GM18502 (cell line): ENCODE results near the gene VIPR2.

ENCODE experiments used
- ATAC-seq: cut with Tn5 transposase; IDR thresholded peaks from one replicate; pipeline ENCODE4 v1.9.1; 2021; ENCODE audit warnings: mild to moderate bottlenecking; ENCODE audit not compliant: unreplicated experiment, poor library complexity

VIPR2 gene

DNA sequence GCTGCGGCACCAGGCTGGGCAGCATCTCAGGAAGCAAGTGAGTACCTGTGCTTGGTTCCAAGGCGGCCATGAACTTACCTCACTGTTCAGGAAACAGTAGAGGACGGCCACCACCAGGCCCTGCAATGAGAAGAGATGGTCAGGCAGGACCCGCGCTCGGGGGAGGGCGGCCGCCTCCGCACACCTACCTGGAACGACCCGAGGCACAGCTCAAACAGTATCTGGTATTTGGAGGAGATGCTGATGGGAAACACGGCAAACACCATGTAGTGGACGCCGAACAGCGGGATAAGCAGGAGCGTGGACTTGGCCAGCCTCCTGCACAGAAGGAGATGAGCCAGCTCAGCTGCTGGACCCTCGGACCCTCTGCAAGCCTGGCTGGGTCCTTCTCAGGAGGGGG, 112.9 kb downstream of the VIPR2 start:
- no peak for ATAC-seq

- no peak for ATAC-seq
Measured at GRCh38 chr7:159031135-159031701, 113.4 kb downstream of the VIPR2 start.

- ATAC-seq, result no peak
Measured at GRCh38 chr7:159030490-159031134, 114.1 kb downstream of the VIPR2 start.

- no peak for ATAC-seq
Measured at GRCh38 chr7:159028508-159029401, 115.9 kb downstream of the VIPR2 start.

GRCh38 chr7:159027789-159028507, 116.7 kb downstream of the VIPR2 start:
- no peak for ATAC-seq

DNA sequence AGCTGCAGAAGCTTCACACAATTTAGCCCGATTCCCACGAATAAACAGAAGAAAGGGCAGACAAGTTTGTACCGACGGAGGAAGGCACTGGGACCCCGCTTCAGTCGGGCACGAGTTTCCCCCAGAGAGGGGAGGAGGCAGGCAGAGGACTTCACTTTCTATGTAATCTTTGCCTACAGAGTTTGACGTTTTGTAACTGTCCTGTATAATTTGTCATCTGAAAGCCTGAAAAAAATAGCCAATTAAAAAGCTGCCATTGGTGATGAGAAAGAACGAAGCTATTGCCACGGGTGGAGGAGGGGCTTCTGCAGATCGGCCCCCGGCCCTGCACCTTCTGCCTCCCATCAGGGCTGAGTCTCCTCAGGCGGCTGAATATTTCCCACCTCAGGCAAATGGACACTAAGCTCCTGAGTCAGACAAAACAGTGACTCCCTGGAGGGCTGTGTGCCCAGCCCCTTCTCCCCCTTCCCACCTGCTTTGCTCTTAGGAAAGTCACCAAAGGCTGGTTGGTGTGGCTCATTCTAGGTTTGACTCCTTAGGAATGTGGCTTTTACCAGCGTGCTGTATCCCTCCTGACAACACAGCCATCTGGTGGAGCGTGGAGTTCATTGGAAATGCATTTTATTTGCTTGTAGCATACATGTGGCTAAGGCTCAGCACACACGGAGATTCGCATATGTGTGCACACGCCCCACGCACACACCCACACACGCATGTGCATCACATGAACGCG, 117.4 kb downstream of the VIPR2 start:
- no peak for ATAC-seq

DNA sequence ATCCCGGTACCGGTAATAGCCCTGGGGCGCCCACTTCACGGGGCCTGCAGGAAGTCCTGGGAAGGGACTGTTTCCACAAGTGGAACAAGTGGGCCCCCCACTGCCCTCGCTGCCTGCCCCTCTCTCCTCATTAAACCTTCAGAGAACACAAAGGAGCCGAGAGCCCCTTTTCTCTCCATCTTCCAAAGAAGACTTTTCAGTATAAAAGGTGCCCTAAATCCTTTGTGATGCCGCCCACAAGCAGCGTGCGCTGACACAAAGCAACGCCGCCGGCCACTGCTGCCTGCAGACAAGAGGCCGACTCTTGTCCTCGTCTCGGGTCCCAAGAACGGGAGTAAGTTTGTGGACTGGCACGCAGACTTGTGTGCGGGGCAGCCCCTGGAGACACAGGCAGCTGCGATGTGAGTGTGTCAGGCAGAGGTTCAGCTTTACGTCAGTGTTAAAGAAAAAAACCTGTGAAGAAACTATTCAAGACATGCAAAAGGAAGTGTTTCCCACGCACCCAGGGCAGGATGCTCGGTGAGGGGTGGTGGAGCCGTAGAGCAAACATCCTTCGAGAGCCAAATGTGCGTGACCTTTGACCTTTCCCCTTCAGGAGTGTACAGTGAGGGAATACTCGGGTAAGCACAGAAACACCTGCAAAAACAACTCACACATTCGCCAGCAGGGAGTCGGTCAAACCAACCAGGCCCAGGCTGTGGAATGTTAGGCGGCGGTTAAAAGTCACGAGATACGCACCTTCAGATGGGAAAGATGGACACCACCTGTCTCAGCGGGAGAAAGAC, 118.2 kb downstream of the VIPR2 start:
- ATAC-seq, result no peak

GRCh38 chr7:159025161-159025779, 119.4 kb downstream of the VIPR2 start:
- no peak for ATAC-seq

DNA sequence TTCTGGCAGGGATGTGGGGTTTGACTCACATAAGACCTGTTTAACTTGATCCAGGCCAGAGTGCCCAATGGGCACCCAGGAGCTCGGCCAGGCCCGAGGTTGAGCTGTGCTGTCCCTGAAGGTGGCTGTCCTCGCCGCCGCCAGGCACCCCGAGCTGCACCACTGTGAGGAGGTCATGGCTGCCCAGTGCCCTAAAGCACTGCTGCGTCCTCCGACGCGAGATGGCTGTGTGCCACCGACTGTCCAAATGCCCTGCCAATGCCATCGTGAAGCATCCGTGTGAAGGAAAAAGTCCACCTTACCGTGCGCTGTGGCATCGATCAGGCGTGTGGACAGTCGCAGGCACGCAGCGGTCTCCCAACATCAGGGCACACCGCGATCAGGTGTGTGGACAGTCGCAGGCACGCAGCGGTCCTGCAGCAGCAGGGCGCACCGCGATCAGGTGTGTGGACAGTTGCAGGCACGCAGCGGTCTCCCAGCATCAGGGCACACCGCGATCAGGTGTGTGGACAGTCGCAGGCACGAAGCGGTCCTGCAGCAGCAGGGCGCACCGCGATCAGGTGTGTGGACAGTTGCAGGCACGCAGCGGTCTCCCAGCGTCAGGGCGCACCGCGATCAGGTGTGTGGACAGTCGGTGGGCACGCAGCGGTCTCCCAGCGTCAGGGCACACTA, 120.3 kb downstream of the VIPR2 start:
- no peak for ATAC-seq

GRCh38 chr7:159023746-159024145, 120.9 kb downstream of the VIPR2 start:
- no peak for ATAC-seq

DNA sequence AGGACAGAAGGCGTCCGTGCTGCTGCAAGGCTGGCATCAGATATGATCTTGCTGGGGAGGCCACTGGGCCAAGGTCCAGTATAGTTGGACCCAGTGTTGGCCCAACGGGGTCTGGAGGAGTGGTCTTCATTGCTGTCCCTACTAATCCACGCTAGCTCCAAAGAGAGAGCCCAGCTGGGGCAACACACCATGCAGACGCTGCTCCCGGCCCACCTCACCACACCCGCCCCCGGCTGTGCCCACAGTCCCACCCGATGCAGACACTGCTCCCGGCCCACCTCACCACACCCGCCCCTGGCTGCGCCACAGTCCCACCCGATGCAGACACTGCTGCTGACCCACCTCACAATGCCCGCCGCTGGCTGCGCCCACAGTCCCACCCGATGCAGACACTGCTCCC, 121.5 kb downstream of the VIPR2 start:
- no peak for ATAC-seq

DNA sequence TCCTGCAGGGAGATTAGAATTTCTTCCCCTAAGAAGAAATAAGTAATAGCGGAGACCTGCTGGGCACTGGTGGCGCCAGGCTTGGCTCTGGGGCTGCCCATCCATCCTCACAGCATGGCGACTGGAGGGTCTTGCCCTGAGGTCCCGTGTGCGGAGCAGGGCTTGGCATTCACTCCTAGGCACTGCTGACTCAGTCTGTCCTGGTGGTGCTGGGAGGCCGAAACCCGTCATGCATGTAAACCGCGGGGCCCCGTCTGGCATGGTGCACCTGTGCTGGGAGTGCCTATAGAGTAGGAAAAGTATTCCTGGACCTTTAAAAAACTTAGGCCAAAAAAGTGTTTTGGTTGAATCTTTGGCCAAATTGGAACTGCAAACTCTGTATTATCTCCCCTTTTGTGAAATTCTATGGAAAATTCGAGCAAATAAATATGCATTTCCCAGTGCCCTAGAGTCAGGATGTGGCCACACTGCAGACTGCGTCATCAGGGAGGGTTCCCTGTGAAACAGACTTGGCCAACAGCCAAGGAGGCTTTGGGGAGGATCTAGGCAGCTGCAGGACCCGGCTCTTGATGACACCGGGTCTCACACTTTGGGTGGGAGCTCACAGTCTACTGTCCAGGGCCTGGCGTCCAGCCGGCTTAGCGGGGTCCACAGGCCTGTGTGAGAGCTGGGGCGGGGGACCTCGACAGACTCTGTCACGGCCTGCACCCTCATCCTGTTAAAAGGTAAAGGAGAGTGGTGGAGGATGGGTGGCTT, 122.3 kb downstream of the VIPR2 start:
- no peak for ATAC-seq

GRCh38 chr7:159020987-159021386, 123.7 kb downstream of the VIPR2 start:
- no peak for ATAC-seq

DNA sequence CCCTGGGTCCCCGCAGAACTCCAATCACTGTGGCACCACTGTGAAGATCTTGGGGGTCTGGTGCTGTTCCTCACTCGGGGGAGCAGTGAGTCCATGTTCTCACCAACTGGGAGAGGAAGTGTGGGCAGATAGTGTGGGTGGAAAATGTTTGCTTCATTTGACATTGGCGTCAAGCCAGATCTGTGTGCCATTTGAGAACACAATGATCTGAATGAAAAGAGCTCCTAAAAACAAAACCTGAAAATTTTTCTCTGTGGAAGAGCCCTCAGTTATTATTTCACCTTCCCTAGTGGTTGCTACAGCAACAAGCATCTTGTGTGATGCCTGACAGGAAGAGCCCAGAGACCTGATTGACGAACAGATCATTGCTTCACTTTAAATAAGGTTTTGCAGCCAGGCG, 125.6 kb downstream of the VIPR2 start:
- no peak for ATAC-seq

DNA sequence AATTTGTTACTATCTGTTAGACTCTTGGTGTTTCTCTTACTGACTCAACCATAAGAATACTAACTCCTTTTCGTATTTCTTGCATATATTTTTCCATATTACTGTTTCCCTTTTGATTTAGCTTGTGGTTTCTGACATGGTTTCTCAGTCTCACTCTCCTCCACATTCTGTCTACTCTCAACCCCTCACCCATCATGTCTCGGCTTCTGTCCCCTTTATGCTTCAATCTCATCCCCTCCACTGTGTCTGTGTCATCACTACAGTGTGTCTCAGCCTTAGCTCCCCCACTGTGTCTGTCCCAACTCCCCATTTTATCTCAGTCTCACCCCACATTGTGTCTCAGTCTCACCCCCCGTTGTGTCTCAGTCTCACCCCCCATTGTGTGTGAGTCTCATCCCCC, 126.9 kb downstream of the VIPR2 start:
- ATAC-seq, result no peak

GRCh38 chr7:159017210-159017609, 127.5 kb downstream of the VIPR2 start:
- ATAC-seq, result no peak

DNA sequence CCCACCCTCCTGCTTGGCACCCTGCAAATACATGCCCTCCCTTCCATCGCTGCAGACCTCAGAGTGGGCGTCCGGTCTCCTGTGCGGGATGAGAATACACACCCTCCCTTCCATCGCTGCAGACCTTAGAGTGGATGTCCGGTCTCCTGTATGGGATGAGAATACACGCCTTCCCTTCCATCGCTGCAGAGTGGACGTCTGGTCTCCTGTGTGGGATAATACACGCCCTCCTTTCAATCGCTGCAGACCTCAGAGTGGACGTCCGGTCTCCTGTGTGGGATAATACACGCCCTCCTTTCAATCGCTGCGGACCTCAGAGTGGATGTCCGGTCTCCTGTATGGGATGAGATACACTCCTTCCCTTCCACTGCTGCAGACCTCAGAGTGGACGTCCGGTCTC, 128.1 kb downstream of the VIPR2 start:
- no peak for ATAC-seq
